Kidney capillary endothelial cell (primary cell): ENCODE data around the gene EPB41L4B.

Source experiments
- DNase-seq: peaks from one replicate; pipeline ENCODE4 v3.0.0-alpha.2; 2018; ENCODE audit warnings: low spot score

Gene EPB41L4B

DNA sequence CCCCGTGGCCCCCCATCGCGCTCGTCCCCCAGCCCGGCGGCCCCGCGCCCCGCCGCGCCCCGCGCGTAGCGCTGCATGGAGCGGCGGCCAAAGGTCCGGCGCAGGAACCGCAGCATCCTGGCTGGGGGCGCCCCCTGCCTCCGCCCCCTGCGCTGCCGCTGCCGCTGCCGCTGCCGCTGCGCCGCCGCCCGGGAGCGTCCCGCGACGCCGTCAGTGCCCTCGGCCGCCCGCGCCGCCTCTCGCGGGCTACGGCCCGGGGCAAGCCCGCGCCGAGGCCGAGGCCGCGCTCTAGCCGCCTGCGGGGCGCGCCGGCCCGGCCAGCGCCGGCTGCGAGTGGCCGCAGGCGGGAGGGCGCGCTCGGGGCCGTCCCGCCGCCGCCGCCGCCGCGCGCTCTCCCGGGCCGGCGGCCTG lies 523 bp downstream of the EPB41L4B start:
- DNase-seq, result no peak

- DNase-seq, result no peak
Observed at GRCh38 chr9:109319626-109320241, 1.1 kb downstream of the EPB41L4B start.

- DNase-seq, result no peak
Observed at GRCh38 chr9:109319017-109319625, 1.7 kb downstream of the EPB41L4B start.

DNA sequence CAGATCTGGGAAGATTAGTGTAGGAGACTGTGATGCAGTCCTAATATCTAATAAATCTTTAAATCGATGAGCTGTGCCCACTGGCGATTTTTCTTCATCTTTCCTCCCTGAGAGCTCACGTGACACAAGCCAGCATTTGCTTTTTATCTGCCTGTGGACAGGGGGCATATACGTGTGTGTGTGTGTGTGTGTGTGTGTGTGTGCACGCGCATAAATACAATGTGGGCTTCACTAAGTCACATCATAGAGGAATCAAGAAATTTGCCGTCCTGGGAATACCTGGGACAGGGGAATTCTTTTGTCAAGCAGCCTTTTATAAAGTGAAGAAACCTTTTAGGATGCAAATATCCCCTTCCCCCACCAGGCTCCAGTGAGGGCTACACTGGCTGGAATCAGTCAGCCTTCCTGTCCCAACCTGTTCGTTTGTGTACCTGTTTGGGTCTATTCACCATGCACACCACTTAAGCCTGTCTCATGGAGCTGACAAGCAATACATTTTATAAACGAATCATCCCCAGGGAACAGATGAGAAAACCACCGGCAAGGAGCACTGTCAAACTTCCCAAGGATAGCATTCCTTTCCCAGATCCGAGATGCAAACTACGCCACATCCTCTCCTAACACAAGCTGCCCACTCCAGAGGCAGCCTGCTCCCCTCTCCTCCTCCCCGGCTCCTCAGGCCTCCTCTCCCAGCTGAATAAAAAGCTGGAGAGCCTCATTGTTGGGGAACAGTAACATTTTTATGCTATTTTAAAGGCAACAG lies 2.7 kb downstream of the EPB41L4B start:
- DNase-seq, result no peak

- DNase-seq, result no peak
Observed at GRCh38 chr9:109317311-109317978, 3.4 kb downstream of the EPB41L4B start.

DNA sequence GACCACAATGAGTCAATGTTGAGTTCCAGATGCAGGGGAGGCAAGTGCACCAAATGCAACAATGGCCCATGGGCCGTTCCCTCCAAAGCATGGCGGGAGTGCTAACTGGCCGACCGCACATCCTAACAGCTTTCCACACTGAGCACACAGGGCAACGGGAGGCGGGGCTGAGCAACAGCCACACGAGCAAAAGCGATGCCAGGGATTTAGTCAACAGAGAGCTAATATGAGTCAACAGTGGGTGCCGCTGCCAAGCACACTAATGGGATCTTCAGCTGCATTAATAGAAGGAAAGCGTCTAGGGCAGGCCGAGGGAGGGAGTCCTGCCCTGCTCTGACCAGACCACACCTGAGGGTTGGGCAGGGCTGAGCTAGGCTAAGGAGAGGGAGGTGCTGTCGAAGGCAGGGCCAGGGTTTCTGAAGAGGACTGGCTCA lies 4.6 kb downstream of the EPB41L4B start:
- no peak for DNase-seq

DNA sequence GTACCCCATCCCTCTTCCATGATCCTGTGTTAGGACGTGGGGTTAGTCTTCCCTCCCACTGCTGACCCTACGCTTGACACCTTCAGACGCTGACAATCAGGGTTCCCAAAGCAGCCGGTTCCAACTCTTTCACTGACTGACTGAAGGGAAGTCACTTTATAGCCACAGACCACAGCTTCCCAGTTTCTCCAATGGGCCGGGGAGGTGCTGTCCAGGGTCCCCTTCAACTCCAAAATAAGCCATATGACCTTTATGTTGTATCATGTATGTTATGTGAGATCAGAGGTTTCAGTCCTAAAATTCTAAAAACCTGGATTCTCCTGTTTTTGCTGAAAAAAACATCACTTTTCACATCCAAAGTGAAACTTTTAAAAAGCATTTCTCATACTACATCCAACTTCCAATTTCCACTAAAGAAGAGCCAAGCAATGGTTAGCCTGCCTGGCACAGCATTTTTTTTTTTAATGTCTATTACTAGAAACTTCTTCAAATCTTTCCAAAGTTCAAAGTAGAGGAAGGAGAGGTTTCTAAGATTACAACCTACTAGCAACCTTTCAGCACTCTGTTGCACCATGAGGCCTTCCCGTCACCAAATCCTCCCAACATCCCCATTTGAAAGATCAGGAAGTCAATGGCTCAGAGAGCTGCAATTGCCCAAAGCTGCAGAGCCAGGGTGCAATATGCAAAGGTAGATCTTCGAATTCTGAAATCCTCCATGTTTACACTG lies 5.2 kb downstream of the EPB41L4B start:
- DNase-seq, result no peak

DNA sequence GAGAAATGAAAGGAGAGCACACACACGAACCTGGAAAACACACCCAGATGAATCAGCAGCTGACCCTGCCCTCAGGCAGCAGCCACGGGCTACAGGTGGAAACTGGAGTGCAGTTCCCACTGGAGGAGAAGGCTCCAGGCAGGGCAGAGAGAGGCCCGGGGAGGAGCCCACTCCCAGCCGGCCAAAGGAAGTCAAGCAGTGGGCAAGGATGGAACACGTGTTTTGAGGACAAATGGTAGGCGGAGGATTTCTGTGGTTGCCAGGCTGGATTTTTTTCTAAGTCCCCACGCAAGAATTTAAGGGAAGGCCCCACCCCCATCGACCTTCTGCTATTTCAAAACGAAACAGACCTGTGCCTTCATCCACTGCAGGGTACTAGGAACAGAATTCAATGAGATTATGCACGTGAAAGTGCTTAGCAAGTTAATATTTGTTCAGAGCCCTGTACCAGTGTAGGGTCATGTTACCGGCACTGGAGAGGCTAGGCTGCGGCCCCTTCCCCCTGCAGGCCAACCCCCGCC lies 6.8 kb downstream of the EPB41L4B start:
- DNase-seq, result no peak

GRCh38 chr9:109313351-109313750 lies 7.5 kb downstream of the EPB41L4B start:
- no peak for DNase-seq

GRCh38 chr9:109312783-109313182 lies 8.1 kb downstream of the EPB41L4B start:
- DNase-seq, result no peak

- no peak for DNase-seq
Observed at GRCh38 chr9:109311731-109312130, 9.1 kb downstream of the EPB41L4B start.

DNA sequence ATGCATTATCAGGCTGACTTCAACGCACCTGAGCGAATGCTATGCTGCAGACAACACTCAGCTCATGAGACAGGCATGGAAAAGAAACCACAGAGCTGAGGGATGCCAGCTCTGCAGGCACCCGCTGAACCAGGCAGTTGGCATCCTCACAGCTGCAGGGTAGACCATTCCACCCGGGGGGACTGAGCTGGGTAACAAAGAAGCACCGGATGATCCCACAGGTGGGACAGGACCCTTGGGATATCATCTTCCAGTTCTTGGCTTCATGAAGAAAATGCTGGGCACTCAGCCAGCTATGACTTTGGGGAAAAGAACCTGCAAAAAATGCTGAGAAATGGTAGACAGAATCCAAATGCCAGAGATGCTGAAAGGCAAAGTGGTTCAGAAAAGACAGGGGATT lies 9.6 kb downstream of the EPB41L4B start:
- DNase-seq, result no peak

- DNase-seq, result no peak
Observed at GRCh38 chr9:109310486-109310901, 10.4 kb downstream of the EPB41L4B start.

DNA sequence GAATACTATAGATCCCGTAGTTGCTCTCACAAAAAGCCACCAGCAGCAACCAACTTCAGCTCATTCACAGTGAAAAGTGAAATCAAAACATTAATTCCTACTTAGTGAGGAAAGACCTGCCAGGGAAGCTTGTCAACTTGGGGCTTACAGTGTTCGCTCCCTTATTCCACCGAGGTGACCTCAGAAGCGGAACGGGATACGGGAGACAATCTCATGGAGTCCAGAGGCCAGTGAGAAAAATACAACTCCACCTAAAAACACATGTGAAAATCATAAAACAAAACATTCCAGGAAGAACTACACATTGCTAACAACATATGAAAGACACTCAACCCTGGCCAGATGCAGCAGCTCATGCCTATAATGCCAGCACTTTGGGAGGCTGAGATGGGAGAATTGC lies 11.6 kb downstream of the EPB41L4B start:
- no peak for DNase-seq

DNA sequence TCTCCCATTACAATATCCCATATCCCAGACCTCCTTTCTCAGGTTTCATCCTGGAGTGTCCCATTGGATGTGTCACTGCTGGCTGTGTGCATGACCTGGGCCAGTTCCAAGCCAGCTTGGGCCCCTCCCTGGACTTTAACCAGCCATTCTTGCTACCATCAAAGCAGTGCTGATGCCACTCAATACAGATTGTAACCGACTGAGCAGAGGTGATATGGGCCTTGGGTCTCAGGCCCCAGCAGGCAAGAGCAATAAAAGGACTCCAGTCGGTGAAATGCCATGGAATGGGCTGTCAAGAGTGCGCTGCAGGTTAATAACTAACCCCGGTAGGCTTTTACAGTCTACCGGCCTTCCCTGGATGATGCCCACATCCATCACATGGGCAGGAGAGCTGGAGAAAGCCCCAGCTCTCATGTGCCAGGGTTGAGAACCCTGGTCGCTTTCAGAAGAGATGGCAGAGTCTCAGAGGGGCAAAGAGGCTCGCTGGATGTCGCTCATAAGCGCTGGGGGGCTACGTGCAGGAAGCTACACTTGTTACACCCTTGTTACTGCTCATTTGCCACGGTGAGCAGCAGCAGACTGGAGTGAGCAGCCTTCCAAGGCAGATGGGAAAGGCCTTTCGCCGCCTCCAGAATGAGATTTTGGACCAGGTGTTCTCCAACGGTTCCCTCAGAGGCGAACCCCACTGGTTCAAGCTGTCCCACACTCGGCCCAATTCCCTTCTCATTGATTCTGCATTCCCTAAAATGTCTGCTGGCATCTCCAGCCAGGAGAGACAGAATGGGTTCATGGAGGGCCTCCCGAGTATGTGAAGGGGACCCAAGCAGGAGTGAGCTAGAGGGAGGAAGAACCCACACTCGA lies 13.2 kb downstream of the EPB41L4B start:
- DNase-seq, result no peak

- DNase-seq, result no peak
Observed at GRCh38 chr9:109305801-109306200, 15.1 kb downstream of the EPB41L4B start.

DNA sequence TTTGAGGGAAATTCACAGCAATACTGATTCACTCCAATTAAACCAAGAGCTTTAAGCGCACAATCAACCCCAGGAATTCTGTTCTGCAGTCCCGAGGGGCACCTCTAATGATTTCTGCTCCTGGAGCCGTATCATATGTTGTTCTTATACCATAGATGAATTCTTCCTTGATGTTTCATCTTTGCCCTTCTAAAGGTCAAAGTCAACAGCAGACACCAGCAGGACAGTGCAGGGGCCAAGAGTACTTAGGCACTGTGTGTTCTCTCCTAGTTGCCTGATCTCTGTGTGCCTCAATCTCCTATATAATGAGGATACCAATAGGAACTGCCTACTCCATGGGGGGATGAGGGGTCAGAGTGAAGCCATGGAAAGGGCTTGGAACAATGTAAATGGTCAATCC lies 16.5 kb downstream of the EPB41L4B start:
- no peak for DNase-seq

DNA sequence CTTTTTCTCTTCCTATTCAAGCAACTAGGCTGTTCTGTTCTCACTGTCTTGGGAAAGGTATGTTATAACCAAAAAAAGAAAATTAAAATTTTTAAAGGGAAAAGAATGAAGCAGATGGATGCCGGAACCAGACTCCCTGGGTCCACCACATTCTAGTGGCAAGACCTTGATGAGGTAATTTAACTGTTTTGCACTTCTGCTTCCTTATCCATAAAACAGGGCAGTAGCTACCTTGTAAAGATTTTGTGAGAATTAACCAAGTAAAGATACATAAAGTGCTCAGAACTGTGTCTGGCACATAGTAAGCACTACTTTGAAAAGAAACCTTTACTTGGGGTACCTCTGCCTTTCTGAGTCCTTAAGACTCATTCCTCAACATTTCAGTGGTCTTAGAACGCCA lies 17.0 kb downstream of the EPB41L4B start:
- DNase-seq, result no peak

DNA sequence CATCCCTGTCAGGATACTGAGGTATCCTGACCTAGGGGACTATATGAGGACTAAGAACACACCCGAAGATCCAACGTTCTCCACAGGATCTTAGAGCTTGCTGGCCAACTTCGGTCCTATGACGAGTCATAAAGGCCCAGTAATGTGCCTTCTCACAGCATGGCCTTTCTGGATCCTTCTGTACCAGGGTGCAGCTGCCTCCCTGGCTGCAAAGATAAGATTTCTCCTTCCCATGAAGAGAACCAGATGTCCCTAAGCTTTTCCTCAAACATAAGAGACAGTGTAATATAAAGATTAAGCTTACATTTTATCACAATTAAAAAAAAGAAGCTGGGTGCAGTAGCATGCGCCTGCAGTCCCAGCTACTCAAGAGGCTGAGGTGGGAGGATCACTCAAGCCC lies 18.3 kb downstream of the EPB41L4B start:
- no peak for DNase-seq

- DNase-seq, result no peak
Observed at GRCh38 chr9:109301012-109301411, 19.8 kb downstream of the EPB41L4B start.

GRCh38 chr9:109299891-109300290 lies 21.0 kb downstream of the EPB41L4B start:
- no peak for DNase-seq
